GM19043 (cell line): ENCODE measurements around the gene CLEC3B.
"Not testable (repeated sequence)": the region's sequence is repeated elsewhere in the genome, so short reads cannot be mapped to it uniquely, and the experiment has no call there.

ENCODE experiments used
- ATAC-seq: cut with Tn5 transposase; IDR thresholded peaks from one replicate; pipeline ENCODE4 v1.9.1; 2021; ENCODE audit warnings: low read depth; ENCODE audit not compliant: unreplicated experiment

CLEC3B gene

DNA sequence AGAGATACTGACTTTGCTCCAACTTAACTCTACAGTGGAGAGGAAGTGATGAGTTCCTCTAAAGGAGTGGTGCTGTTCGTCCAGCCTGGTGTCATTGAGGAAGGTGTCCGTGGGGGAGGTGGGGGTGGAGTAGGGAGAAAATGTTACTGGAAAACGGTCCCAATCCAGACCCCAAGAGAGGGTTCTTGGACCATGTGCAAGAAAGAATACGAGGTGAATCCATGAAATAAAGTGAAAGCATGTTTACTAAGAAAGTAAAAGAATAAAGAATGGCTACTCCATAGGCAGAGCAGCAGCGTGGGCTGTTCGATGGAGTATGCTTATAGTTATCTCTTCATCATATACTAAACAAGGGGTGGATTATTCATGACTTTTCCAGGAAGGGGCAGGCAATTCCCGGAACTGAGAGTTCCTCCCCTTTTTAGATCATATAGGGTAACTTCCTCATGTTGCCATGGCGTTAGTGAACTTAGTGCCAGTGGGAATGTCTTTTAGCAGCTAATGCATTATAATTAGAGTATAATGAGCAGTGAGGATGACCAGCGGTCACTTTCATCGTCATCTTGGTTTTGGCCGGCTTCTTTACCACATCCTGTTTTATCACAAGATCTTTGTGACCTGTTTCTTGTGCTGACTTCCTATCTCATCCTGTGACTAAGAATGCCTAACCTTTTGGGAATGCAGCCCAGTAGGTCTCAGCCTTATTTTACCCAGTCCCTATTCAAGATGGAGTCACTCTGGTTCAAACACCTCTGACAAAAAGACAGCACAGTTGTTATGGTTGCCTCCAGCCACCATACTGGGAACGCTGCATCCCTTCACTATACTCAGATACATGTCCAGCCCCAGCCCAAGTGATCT lies 38.6 kb downstream of the CLEC3B start:
- no peak for ATAC-seq

- ATAC-seq, result no peak
Observed at GRCh38 chr3:45065373-45065720, 39.2 kb downstream of the CLEC3B start.

DNA sequence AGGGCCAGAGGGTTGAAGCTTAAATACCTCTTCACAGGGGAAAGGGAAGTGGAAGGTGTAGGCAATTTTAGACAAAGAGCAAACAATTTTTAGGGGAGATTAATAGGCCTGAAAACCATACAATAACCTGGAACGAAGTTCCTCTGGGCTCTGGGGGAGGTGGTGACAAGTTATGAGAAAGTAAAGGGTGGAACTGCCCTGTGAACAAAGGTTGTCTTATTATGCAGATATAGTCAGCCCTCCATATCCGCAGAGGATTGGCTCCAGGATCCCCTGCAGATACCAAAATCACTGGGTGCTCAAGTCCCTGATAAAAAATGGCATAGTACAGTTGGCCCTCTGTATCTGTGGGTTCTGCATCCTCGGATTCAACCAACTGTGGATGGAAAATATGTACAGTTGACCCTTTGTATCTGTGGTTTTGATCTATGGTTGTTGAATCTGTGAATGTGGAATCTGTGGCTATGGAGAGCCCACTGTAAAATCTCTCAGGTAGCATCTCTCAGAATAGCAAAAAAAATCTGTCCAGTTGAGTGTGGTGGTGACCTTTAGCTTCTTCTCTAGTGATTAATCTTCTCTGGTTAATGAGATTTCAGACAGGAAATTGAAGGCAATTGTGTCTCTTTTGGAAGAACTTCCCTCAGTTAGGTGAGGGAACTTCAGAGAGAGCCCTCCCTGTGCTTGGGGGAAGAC lies 40.2 kb downstream of the CLEC3B start:
- no peak for ATAC-seq

GRCh38 chr3:45067486-45067885 lies 41.4 kb downstream of the CLEC3B start:
- ATAC-seq, result no peak

DNA sequence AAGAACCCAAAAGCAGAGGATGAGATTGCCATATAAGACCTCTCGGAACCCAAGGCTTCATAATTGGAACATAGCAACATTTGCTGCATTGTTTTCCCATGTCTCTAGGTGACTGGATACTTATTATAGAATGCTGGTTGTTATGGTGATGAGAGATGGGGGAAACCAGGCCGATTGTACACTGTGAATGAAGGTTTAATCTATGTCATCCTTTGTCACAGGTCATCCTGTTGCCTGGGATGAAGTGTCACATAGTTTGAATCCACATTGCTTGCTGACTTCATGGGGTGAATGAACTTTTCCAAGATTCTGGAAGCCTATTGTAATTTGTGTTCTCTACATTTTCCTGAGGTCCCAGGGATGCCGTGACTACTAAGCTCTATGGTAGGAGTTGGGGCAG lies 41.8 kb downstream of the CLEC3B start:
- no peak for ATAC-seq

- no peak for ATAC-seq
Observed at GRCh38 chr3:45071075-45071474, 45.0 kb downstream of the CLEC3B start.

DNA sequence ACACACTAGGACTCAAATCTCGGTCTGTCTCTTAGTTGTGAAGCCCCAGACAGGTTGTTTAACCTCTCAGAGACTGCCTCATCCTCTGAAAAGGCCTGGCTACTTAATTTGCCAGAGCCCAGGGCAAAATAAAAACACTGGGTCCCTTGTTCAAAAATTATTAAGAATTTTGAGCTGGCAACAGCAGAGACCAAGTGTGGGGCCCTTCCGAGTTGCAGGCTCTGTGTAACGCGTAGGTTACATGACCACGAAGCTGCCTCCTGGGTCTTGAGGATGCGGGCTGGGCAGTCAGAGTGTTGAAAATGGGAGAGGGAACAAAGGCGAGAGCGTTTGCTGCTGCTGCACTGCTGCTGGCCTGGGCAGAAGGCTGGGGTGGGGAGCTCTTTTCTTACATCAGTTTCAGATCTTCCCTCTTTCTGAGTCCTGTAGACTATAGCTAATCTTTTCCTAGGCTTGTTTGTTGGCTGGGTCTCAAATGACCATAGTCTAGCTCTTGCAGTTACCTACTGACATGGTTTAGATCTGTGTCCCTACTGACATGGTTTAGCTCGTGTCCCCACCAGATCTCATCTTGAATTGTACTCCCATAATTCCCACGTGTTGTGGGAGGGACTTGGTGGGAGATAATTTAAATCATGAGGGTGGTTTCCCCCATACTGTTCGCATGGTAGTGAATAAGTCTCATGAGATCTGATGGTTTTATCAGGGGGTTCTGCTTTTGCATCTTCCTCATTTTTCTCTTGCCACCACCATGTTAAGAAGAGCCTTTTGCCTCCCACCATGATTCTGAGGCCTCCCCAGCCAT lies 49.9 kb downstream of the CLEC3B start:
- no peak for ATAC-seq

DNA sequence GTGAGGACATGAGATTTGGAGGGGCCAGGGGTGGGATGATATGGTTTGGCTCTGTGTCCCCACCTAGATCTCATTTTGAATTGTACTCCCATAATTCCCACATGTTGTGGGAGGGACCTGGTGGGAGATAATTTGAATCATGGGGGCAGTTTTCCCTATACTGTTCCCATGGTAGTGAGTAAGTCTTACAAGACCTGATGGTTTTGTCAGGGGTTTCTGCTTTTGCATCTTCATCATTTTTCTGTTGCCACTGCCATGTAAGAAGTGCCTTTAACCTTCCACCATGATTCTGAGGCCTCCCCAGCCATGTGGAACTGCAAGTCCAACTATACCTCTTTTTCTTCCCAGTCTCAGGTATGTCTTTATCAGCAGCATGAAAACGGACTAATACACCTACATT lies 52.2 kb downstream of the CLEC3B start:
- ATAC-seq, result not testable (repeated sequence)

GRCh38 chr3:45078910-45079522 lies 52.9 kb downstream of the CLEC3B start:
- no peak for ATAC-seq

DNA sequence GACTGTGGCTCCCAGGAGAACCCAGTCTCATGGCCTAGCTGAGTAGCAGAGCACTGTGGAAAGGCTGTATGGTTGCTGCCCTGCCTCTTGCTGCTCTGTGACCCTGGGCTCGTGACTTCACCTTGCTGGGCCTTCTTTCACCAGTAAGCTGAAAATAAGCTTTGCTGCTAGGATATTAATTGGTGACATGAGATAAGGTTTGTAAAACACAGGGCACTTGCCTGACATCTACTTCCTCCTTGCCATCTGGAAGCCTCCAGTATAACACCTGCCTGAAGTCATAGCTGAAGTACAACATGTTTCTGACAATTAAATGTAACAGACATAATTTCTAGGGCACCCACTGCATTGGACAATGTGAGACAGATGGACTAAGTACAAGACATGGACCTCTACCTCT lies 53.6 kb downstream of the CLEC3B start:
- no peak for ATAC-seq

DNA sequence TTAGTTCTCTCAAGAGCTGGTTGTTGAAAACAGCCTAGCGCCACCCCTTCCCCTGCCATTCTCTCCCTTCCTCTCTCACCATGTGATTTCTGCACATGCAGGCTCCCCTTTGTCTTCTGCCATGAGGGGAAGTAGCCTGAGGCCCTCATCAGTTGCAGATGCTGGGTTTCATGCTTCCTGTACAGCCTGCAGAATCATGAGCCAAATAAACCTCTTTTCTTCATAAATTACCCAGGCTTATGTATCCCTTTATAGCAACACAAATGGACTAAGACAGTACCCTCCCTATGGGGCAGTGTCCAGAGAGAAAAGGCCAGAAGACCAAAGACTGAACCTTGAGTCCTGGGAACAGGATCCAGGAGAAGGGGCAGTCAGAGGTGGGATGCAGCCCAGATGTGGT lies 54.7 kb downstream of the CLEC3B start:
- no peak for ATAC-seq

DNA sequence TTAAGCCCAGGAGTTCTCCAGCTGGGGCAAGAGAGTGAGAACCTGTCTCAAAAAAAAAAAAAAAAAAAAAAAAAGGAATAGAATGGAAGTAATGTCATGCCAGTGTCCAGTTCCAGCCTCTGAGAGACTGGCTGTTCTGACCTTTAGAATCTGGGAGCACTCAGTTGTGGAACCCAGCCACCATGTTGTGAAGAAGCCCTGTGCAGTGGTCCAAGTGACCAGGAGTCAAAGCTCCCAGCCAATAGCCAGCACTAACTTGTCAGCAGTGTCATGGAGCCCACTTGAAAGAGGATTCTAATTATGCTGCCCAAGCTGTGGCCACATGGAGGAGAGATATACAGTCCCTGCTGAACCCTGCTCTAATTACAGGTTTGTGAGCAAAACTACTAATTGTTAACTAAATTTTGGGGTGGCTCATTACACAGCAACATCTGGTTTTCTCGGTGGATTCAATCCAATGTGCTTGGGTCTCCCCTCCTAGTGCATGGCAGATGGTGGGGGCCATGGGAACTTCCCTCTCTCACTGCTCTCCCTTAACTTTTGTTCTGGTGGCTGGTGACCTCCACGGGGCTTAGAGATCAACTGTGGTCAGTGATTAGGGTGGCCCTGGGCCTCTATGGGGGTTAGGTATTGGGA lies 55.5 kb downstream of the CLEC3B start:
- ATAC-seq, result no peak

DNA sequence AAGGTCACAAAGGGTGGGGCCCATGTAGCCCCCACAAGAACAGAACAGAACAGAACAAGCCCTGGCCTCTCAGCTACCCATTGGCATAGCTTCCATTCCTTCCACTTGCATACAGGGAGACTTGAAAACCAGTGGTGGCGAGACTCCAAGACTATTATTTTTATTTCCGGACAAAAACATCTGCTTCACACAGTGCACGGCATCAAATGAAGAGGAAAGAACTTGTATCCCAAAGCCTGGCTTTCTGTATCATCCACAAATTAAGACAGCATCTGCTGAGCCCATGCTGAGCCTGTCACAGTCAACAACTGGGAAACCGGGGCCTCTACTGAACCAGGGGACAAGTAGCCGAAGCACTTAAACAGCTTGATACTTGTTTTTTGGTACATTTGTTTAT lies 56.0 kb downstream of the CLEC3B start:
- ATAC-seq, result no peak

- ATAC-seq, result no peak
Observed at GRCh38 chr3:45083023-45083422, 56.9 kb downstream of the CLEC3B start.

GRCh38 chr3:45084361-45084760 lies 58.3 kb downstream of the CLEC3B start:
- no peak for ATAC-seq

DNA sequence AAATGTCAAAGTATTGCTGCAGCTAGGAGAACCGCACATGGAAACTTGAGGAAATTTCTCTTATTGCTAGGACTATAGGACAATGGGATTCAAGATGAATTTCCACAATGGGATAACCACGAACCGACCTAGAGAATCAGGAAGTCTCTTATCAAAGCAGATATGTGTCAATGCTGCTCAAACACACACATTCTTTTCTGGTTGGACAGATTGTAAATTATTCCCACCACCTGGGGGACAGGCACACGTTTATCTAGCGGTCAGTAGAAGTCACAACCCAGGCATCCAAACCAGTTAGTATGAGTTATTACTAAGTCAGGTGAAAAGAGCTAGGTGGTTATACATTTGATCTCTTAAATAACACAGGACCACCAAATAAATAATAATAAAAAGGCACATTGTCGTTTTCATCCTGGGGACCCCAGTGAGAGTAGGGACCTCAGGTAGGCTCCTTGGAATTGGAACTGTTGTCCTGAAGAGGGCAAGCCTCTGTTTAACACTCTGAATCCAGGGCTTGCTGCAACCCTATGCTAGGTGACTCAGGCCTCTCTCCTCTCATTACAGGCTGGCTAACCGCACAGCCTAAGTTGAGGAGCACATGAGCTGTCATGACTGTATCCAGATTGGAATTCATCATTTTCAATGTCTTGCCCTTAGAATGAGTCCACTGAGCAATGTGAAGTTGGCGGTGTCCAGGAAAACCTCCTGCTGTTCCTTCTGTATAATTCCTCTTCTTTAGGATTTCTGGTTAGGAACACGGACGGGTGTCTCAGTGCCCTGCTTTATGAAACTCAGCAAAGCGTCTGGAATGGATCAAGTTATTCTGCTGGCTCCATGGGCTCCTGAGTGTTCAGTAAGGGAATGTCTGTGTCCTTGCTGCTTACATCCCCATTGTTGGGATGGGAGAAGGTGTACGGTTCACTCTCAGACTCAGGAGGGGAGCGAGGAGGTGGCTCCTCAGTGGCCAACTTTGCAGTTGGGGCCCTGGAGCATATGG lies 59.0 kb downstream of the CLEC3B start:
- ATAC-seq, result no peak
